OCI-LY3 (cell line): Measurements from ENCODE around the gene OR6S1.

ENCODE experiments used
- H2AFZ ChIP-seq: fragments of 200-600, 300-600 bp; shearing (Covaris generic); 2 replicates; pipeline ENCODE4 v1.6.0; 2014; ENCODE audit warnings: antibody characterized with exemption, low read depth, low read length
- H3K27ac ChIP-seq: fragments of 200-600, 300-600 bp; sonication (generic); 2 replicates; pipeline ENCODE4 v1.5.1; 2014; ENCODE audit warnings: mild to moderate bottlenecking, low read length, moderate library complexity, mixed read lengths
- H3K27me3 ChIP-seq: fragments of 200-600, 300-600 bp; sonication (generic); 2 replicates; pipeline ENCODE4 v1.6.1; 2014; ENCODE audit warnings: low read depth, low read length, mixed read lengths
- H3K36me3 ChIP-seq: fragments of 200-600, 300-600 bp; sonication (generic); replicated peaks from 2 replicates; pipeline ENCODE3; 2014; ENCODE audit warnings: low read depth, low read length, mixed read lengths
- H3K4me1 ChIP-seq: fragments of 300-600, 200-600 bp; sonication (generic); 2 replicates; pipeline ENCODE4 v1.6.1; 2014; ENCODE audit warnings: low read length, mixed read lengths
- H3K4me2 ChIP-seq: fragments of 200-600, 300-600 bp; sonication (generic); 2 replicates; pipeline ENCODE4 v1.6.1; 2014; ENCODE audit warnings: low read length, mixed read lengths
- H3K4me3 ChIP-seq: fragments of 300-600, 200-600 bp; sonication (generic); 2 replicates; pipeline ENCODE4 v1.5.1; 2014; ENCODE audit warnings: antibody characterized with exemption, mild to moderate bottlenecking, low read length, moderate library complexity
- H3K79me2 ChIP-seq: fragments of 300-600, 200-600 bp; shearing (Covaris generic); 2 replicates; pipeline ENCODE4 v1.6.1; 2014; ENCODE audit warnings: mild to moderate bottlenecking, low read length, mixed read lengths
- H3K9ac ChIP-seq: fragments of 300-600, 200-600 bp; shearing (Covaris generic); 2 replicates; pipeline ENCODE4 v1.6.0; 2014; ENCODE audit warnings: mild to moderate bottlenecking, low read length, moderate library complexity
- H3K9me3 ChIP-seq: fragments of 200-600, 300-600 bp; shearing (Covaris generic); 2 replicates; pipeline ENCODE4 v1.6.1; 2014; ENCODE audit warnings: low read length, mixed read lengths; ENCODE audit not compliant: insufficient read depth
- H4K20me1 ChIP-seq: fragments of 200-600, 300-600 bp; sonication (generic); 2 replicates; pipeline ENCODE4 v1.6.1; 2016; ENCODE audit warnings: low read length, mixed read lengths; ENCODE audit not compliant: insufficient read depth
- EZH2phosphoT487 ChIP-seq: fragments of 200-600 bp; shearing (Covaris generic); IDR thresholded peaks from 2 replicates; pipeline ENCODE4 v1.6.1; 2018; ENCODE audit warnings: antibody characterized with exemption, mixed run types, low read depth
- TF ChIP-seq, protein P1 (sequence below): fragments of 200-600, 300-600 bp; sonication (generic); IDR thresholded peaks from 2 replicates; pipeline ENCODE4 v1.5.1; 2014; ENCODE audit warnings: antibody characterized with exemption, low read length, low read depth

Gene OR6S1

GRCh38 chr14:20656274-20656673 is 14.8 kb upstream of the OR6S1 start:
- Histone ChIP-seq H4K20me1 (no peaks in the 10 kb centered on the region), H3K9ac (no peak overlapping the region), H3K4me3 (no peak overlapping the region), H3K27me3 (no peaks in the 10 kb centered on the region), H3K27ac (no peak overlapping the region), H3K4me2 (no peak overlapping the region), H2AFZ (no peak overlapping the region), H3K9me3 (no peaks in the 10 kb centered on the region), H3K79me2 (no peaks in the 10 kb centered on the region), H3K36me3 (no peaks in the 10 kb centered on the region), H3K4me1 (no peaks in the 10 kb centered on the region)
- TF ChIP-seq, protein P1, sequence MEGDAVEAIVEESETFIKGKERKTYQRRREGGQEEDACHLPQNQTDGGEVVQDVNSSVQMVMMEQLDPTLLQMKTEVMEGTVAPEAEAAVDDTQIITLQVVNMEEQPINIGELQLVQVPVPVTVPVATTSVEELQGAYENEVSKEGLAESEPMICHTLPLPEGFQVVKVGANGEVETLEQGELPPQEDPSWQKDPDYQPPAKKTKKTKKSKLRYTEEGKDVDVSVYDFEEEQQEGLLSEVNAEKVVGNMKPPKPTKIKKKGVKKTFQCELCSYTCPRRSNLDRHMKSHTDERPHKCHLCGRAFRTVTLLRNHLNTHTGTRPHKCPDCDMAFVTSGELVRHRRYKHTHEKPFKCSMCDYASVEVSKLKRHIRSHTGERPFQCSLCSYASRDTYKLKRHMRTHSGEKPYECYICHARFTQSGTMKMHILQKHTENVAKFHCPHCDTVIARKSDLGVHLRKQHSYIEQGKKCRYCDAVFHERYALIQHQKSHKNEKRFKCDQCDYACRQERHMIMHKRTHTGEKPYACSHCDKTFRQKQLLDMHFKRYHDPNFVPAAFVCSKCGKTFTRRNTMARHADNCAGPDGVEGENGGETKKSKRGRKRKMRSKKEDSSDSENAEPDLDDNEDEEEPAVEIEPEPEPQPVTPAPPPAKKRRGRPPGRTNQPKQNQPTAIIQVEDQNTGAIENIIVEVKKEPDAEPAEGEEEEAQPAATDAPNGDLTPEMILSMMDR, result no peak
- TF ChIP-seq EZH2phosphoT487, result no peak

- Histone ChIP-seq H3K4me1 (no peaks in the 10 kb centered on the region), H3K9ac (no peak overlapping the region), H3K36me3 (no peaks in the 10 kb centered on the region), H3K27me3 (no peaks in the 10 kb centered on the region), H3K27ac (no peak overlapping the region), H3K79me2 (no peaks in the 10 kb centered on the region), H3K4me2 (no peak overlapping the region), H3K9me3 (no peaks in the 10 kb centered on the region), H3K4me3 (no peak overlapping the region), H4K20me1 (no peaks in the 10 kb centered on the region), H2AFZ (no peak overlapping the region)
- TF ChIP-seq EZH2phosphoT487, result no peak
- TF ChIP-seq, protein P1, result no peak
These were observed 14.4 kb upstream of the OR6S1 start for GRCh38 chr14:20655851-20656250.

DNA sequence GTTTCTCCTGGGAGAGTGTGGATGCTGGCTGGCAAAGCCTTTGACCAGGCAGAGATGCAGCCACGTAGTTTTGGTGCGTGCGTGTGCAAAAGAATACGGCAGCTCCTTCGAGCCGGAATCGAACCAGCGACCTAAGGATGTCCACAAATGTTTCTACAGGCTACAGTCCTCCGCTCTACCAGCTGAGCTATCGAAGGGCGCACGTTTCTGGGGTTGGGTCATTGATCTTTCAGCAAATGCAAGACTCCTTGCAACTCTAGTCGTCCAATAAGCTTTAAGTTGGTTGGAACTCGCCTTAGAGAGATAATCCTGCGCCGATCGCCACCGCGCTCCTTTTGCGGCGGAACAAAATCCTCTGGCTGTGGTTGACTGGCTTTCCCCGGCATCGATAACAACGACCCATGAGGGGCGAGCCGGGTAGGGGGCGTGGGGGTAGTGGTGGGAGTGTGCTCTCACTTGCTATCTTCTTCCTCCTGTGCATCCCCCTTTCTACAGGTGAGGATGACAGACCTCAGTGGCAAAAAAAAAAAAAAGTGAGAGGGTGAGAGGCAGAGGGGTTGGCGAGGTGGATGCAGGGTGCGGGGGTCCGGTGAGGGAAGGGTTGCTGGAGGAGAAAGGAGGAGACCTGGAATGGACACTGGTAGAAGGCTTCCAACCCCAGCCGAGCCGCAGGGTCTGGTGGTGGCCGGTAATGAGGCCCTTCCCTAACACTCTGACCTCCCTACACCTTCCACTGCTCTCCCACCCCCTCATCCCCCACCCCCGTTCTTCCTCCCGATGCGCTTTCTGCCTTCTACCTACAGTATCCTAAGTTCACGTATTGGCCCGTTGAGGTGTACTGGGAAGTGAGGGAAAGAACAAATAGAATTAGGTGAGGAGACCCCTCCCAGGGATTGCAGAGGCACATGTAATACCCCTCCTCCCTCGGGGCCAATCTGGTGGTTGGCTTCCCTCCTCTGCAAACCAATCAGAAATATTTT is 11.8 kb upstream of the OR6S1 start:
- no peak overlapping the region for H3K27ac ChIP-seq
- H3K79me2 ChIP-seq, result no peaks in the 10 kb centered on the region
- no peaks in the 10 kb centered on the region for H3K4me1 ChIP-seq
- no peaks in the 10 kb centered on the region for H3K9me3 ChIP-seq
- H3K4me2 ChIP-seq, result no peak overlapping the region
- no peaks in the 10 kb centered on the region for H3K27me3 ChIP-seq
- H4K20me1 ChIP-seq, result no peaks in the 10 kb centered on the region
- no peak overlapping the region for H2AFZ ChIP-seq
- no peak for TF ChIP-seq EZH2phosphoT487
- TF ChIP-seq, protein P1, result no peak
- no peak overlapping the region for H3K9ac ChIP-seq
- H3K36me3 ChIP-seq, result no peaks in the 10 kb centered on the region
- no peak overlapping the region for H3K4me3 ChIP-seq

DNA sequence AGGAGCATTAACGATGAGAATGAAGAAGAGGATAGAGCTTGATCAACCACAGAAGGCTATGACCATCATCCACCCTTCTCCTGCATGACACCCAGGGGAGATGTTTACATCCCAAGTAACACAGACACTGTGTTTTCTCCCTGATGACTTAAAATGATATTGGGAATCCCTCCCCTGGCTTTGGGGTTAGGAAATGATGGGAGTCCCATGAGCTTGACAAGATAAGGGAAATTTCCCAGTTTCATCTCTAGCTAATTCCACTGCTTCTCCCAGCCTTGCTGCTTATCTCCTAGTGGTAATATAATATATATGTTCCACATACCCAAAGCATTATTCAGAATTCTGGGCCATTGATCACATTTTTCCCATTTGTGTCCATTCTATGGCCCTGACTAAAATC is 4.0 kb upstream of the OR6S1 start:
- H3K36me3 ChIP-seq, result no peaks in the 10 kb centered on the region
- TF ChIP-seq EZH2phosphoT487, result no peak
- TF ChIP-seq, protein P1, result no peak
- no peaks in the 10 kb centered on the region for H3K79me2 ChIP-seq
- H2AFZ ChIP-seq, result no peak overlapping the region
- no peak overlapping the region for H3K27ac ChIP-seq
- H3K4me2 ChIP-seq, result no peak overlapping the region
- no peaks in the 10 kb centered on the region for H3K4me1 ChIP-seq
- H3K9me3 ChIP-seq, result no peaks in the 10 kb centered on the region
- no peak overlapping the region for H3K4me3 ChIP-seq
- peaks cover 17% of the 10 kb centered on the region; the same call in 1 of the 2 replicates for H3K27me3 ChIP-seq
- no peak overlapping the region for H3K9ac ChIP-seq
- no peaks in the 10 kb centered on the region for H4K20me1 ChIP-seq
